K562 (cell line): ENCODE data around the gene UBE2D2. TPM values are rescaled to one million over a fixed set of nuclear protein-coding genes. Genes with fewer than 3 reads are reported as not detected.
A peak's percentile ranks its signal among the peaks of the same experiment; 100 is the strongest.

ENCODE experiments used
- ATAC-seq: fragments of 200-7000 bp; cut with Tn5 transposase; 3 replicates; pipeline ENCODE4 v1.9.1; 2020; ENCODE audit warnings: moderate library complexity
- BruUV-seq: library from RNA; stranded (reverse); fragments of 400-500 nt; replicated peaks from 2 replicates; lab custom pipeline; 2021; lab: Mats Ljungman, UMichigan
- CTCF ChIA-PET: fragments of 300-600 bp; formaldehyde crosslinking; extraction: SDS; loops from one replicate; lab custom pipeline; 2021; ENCODE audit warnings: low intra/inter-chr PET ratio; lab: Yijun Ruan, JAX
- POLR2A ChIA-PET: fragments of 300-600, 350-650 bp; sonication (Branson Sonifier 250); formaldehyde crosslinking; extraction: SDS; loops from one replicate; lab custom pipeline; 2021; ENCODE audit warnings: antibody characterized with exemption, inconsistent platforms; lab: Yijun Ruan, JAX
- DNase-seq, 4 experiments: peaks; one replicate each; pipeline versions ENCODE4 v3.0.0 to v3.0.0-alpha.2; 2011 to 2018; ENCODE audit warnings: low spot score in 3 of 4, mixed read lengths in 3 of 4; ENCODE audit errors: extremely low read depth in 1 of 4
- FAIRE-seq: peaks from 2 replicates; lab custom pipeline; 2011; peaks lifted over from hg19 to GRCh38; lab: Jason Lieb, UNC
- H2AFZ ChIP-seq: 2 replicates; pipeline ENCODE4 v1.6.0; 2011; ENCODE audit warnings: low read depth, low read length, control low read depth, inconsistent platforms
- H3K27ac ChIP-seq: fragments of 200-600 bp; 3 replicates; pipeline ENCODE4 v1.8.0; 2011; ENCODE audit warnings: low read depth, mild to moderate bottlenecking, control low read depth, inconsistent platforms, low read length, moderate library complexity, mixed read lengths; ENCODE audit errors: extremely low read depth
- H3K27me3 ChIP-seq, 2 experiments: fragments of 300-600 bp in 1 of 2; 2 replicates in 1 of 2; 3 replicates in 1 of 2; pipeline versions ENCODE4 v1.6.0 to v1.8.0; 2011; ENCODE audit warnings: inconsistent platforms in 2 of 2, low read length in 2 of 2, mild to moderate bottlenecking in 1 of 2, mixed read lengths in 1 of 2, moderate library complexity in 1 of 2; ENCODE audit not compliant: control insufficient read depth in 2 of 2, insufficient read depth in 2 of 2
- H3K36me3 ChIP-seq: fragments of 300-600 bp; 3 replicates; pipeline ENCODE4 v1.8.0; 2011; ENCODE audit warnings: mild to moderate bottlenecking, low read length, inconsistent platforms; ENCODE audit not compliant: control insufficient read depth, insufficient read depth
- H3K4me1 ChIP-seq, 2 experiments: fragments of 200-600 bp in 1 of 2; replicated peaks in 1 of 2; 2 replicates in 1 of 2; 3 replicates in 1 of 2; pipeline versions ENCODE4 v1.5.1 to v1.8.0; 2011; ENCODE audit warnings: inconsistent platforms in 2 of 2, low read length in 2 of 2, mild to moderate bottlenecking in 1 of 2, mixed read lengths in 1 of 2, moderate library complexity in 1 of 2; ENCODE audit not compliant: control insufficient read depth in 2 of 2, insufficient read depth in 2 of 2
- H3K4me2 ChIP-seq: 2 replicates; pipeline ENCODE4 v1.6.1; 2011; ENCODE audit warnings: low read length, control low read depth, inconsistent platforms, mixed read lengths; ENCODE audit not compliant: insufficient read depth
- H3K4me3 ChIP-seq: fragments of 200-600 bp; sonication (generic), shearing (Covaris generic); 2 replicates; pipeline ENCODE4 v1.5.1; 2016; ENCODE audit warnings: control low read depth, inconsistent platforms
- H3K79me2 ChIP-seq: fragments of 200-600 bp; 3 replicates; pipeline ENCODE4 v1.8.0; 2011; ENCODE audit warnings: low read length, inconsistent platforms; ENCODE audit not compliant: control insufficient read depth, insufficient read depth
- H3K9ac ChIP-seq, 2 experiments: 2 replicates each; pipeline versions ENCODE4 v1.6.0 to v1.6.1; 2011; ENCODE audit warnings: low read depth in 2 of 2, low read length in 2 of 2, control low read depth in 1 of 2, inconsistent platforms in 1 of 2, mild to moderate bottlenecking in 1 of 2, mixed read lengths in 1 of 2; ENCODE audit not compliant: insufficient read depth in 1 of 2
- H3K9me1 ChIP-seq: one replicate; pipeline ENCODE4 v1.6.0; 2011; ENCODE audit warnings: inconsistent platforms, mild to moderate bottlenecking, low read length, moderate library complexity; ENCODE audit not compliant: control insufficient read depth, insufficient read depth
- H3K9me3 ChIP-seq: replicated peaks from 2 replicates; pipeline ENCODE4 v1.5.1; 2011; ENCODE audit warnings: low read depth, low read length, inconsistent platforms; ENCODE audit not compliant: control insufficient read depth, insufficient read depth
- H4K20me1 ChIP-seq: replicated peaks from 2 replicates; pipeline ENCODE4 v1.6.1; 2011; ENCODE audit warnings: low read length, inconsistent platforms, mixed read lengths; ENCODE audit not compliant: control insufficient read depth, insufficient read depth
- CHD1 ChIP-seq: fragments of 200-600 bp; sonication (generic); IDR thresholded peaks from one replicate; pipeline ENCODE4 v1.6.1; 2012; ENCODE audit warnings: mild to moderate bottlenecking, moderate library complexity, low read length, inconsistent platforms
- CREB3 ChIP-seq: fragments of 450-650 bp; conservative IDR thresholded peaks from 2 replicates; pipeline ENCODE4 v1.6.1; 2016; ENCODE audit warnings: missing genetic modification characterization, low read depth, mild to moderate bottlenecking, missing compliant biosample characterization, moderate library complexity
- ETV5 ChIP-seq: sonication (generic); formaldehyde crosslinking; IDR thresholded peaks from 2 replicates; pipeline ENCODE4 v1.4.0; 2020; ENCODE audit warnings: low read depth, mild to moderate bottlenecking, missing genetic modification reagents
- GTF2B ChIP-seq: IDR thresholded peaks from 2 replicates; pipeline ENCODE4 v1.6.1; 2011; ENCODE audit not compliant: insufficient read length; ENCODE audit errors: extremely low read depth
- HNRNPL ChIP-seq: fragments of 200-400 bp; formaldehyde crosslinking; IDR thresholded peaks from 2 replicates; pipeline ENCODE4 v1.6.1; 2017; ENCODE audit warnings: low read depth, mild to moderate bottlenecking, low read length
- SIX5 ChIP-seq, 2 experiments: IDR thresholded peaks; 2 replicates each; pipeline ENCODE4 v1.6.1; 2011; ENCODE audit warnings: low read length in 2 of 2, borderline replicate concordance in 1 of 2, low read depth in 1 of 2, mild to moderate bottlenecking in 1 of 2, moderate library complexity in 1 of 2; ENCODE audit not compliant: insufficient read depth in 1 of 2
- TRIM24 ChIP-seq, 2 experiments: fragments of 450-650 bp; IDR thresholded peaks; 2 replicates each; pipeline ENCODE4 v1.6.1; 2016
- ZBTB34 ChIP-seq: fragments of 250-450 bp; sonication (Bioruptor Pico); IDR thresholded peaks from 2 replicates; pipeline ENCODE4 v1.8.0; 2021; ENCODE audit warnings: mild to moderate bottlenecking, moderate library complexity
- ZBTB7A ChIP-seq: IDR thresholded peaks from 2 replicates; pipeline ENCODE4 v1.6.1; 2011; ENCODE audit warnings: low read depth, mild to moderate bottlenecking, low read length, moderate library complexity, borderline replicate concordance; ENCODE audit not compliant: control insufficient read depth
- ZNF263 ChIP-seq: sonication (generic); formaldehyde crosslinking; IDR thresholded peaks from 2 replicates; pipeline ENCODE4 v1.8.0; 2022; ENCODE audit warnings: mild to moderate bottlenecking, missing genetic modification reagents, borderline replicate concordance
- WGBS: fragments of 100-300 bp; shearing (Covaris generic); methylation state at CpG from one replicate; pipeline ENCODE4 v1.1.6; 2016; ENCODE audit warnings: low coverage, mixed read lengths; ENCODE audit not compliant: insufficient coverage; ENCODE audit errors: missing lambda C conversion rate; 5-methylcytosine and 5-hydroxymethylcytosine counted together
- in situ Hi-C: fragments of 300-500 bp; cut with MboI; formaldehyde crosslinking; loops from 4 replicates; pipeline ENCODE4 v1.15.0; 2018; ENCODE audit warnings: inconsistent platforms, mixed read lengths
- intact Hi-C: fragments of 100-400 bp; cut with micrococcal nuclease; formaldehyde crosslinking; loops from 2 replicates; pipeline ENCODE4 v1.14.2; 2022
- polyA plus RNA-seq, 8 experiments: library from polyadenylated mRNA; depleted of rRNA in 4 of 8; stranded (reverse) in 5 of 8; unstranded in 3 of 8; fragments of >200 nt; fragmentation: Nextera tagmentation in 2 of 8; fragmentation: Illumina TruSeq in 1 of 8; extraction: Ambion mirVana in 2 of 8; extraction: Trizol in 1 of 8; gene quantifications; 2 replicates each; pipeline versions ENCODE4 v1.2.1 to v1.2.3, GENCODE V29; 2011 to 2014; ENCODE audit warnings: inconsistent platforms in 1 of 8, missing spikeins in 1 of 8
- total RNA-seq, 7 experiments: library from RNA; depleted of rRNA in 6 of 7; stranded (reverse); fragments of >200 nt in 6 of 7; fragmentation: Illumina TruSeq in 2 of 7; extraction: Trizol in 2 of 7; gene quantifications; 2 replicates each; pipeline versions ENCODE4 v1.2.1 to v1.2.3, GENCODE V29; 2011 to 2021; ENCODE audit warnings: low replicate concordance in 1 of 7

The UBE2D2 gene
- total and polyA plus RNA-seq, 9 of the 15 experiments (the other 6 are each of a cell fraction or from before 2014, with no cell fraction given): 53.6 to 198 (median 122) TPM

GRCh38 chr5:139668924-139669661, 108.0 kb downstream of the UBE2D2 start:
- WGBS: 70% methylated on average over 18 of the region's 18 CpGs
- ATAC-seq (no peak), DNase-seq (no peak), FAIRE-seq (no peak)
- Histone ChIP-seq H3K79me2 (peaks cover 99% of the 10 kb centered on the region), H3K9me3 (no peaks in the 10 kb centered on the region), H2AFZ (no peak overlapping the region), H3K9ac (peak overlapping the region; percentile 82 to 92), H3K4me3 (peak overlapping the region; percentile 39), H3K9me1 (peaks cover 7% of the 10 kb centered on the region), H3K4me2 (peak overlapping the region; percentile 92), H3K27me3 (no peaks in the 10 kb centered on the region), H4K20me1 (peaks cover 37% of the 10 kb centered on the region; the same call in 1 of the 2 replicates), H3K4me1 (peaks cover 75 to 87% of the 10 kb centered on the region in 2 experiments), H3K36me3 (peaks cover 66% of the 10 kb centered on the region; the same call in 2 of the 3 replicates), H3K27ac (peak overlapping the region; percentile 95)
- ChIA-PET POLR2A (interaction anchor here (1.6 to 5.0 kb wide), 4 partner anchors 10 to 24 kb away, joined by 6 to 33 read pairs (median 8); no protein-coding TSS in a partner anchor), CTCF (interaction anchor here (0.8 kb wide), 1 partner anchor 26 kb away, joined by 3 read pairs; no protein-coding TSS in a partner anchor)
- BruUV-seq: no TSS peak
- in situ Hi-C loops: no loop called here
- intact Hi-C loops: loop anchor here (2.0 kb wide), 1 partner anchor 22 kb away; no protein-coding TSS in a partner anchor
- peak; percentile 29 for TF ChIP-seq CHD1
- 0 out of 2 replicates have a peak, but pooled peaks have one; percentile 6 for TF ChIP-seq ETV5 (CRISPR knock-in tag)
- no peak for TF ChIP-seq ZNF263 (CRISPR knock-in tag)
- peak; percentile 6; the same call in 1 of the 2 replicates for TF ChIP-seq ZBTB7A
- no peak for TF ChIP-seq ZBTB34
- 0 out of 2 replicates have a peak, but pooled peaks have one; percentile 22 for TF ChIP-seq CREB3 (tag)
- TF ChIP-seq GTF2B: no peak
- no peak for TF ChIP-seq SIX5 (IDR thresholded peaks at IDR 0.05; ENCODE audit: borderline replicate concordance in 1 of 2, insufficient read depth in 1 of 2, low read depth in 1 of 2, low read length in 2 of 2)
- TF ChIP-seq TRIM24 (IDR thresholded peaks at IDR 0.05): no peak
- 0 out of 2 replicates have a peak, but pooled peaks have one; percentile 23 for TF ChIP-seq HNRNPL
